Adrenal gland (tissue), 5 donors: ENCODE results near the gene UBXN2A.

Experiments used
- CTCF ChIP-seq, 6 experiments: fragments of 450-650 bp in 4 of 6; fragments of 200-600 bp in 2 of 6; sonication (generic) in 1 of 6; IDR thresholded peaks; 1 replicate in 5 of 6; 2 replicates in 1 of 6; pipeline versions ENCODE4 v1.5.1 to v1.8.0; 2016 to 2021; ENCODE audit warnings: antibody characterized with exemption in 6 of 6, mild to moderate bottlenecking in 2 of 6, moderate library complexity in 1 of 6
- POLR2A ChIP-seq, 2 donors: fragments of 450-650 bp; IDR thresholded peaks; one replicate each; pipeline ENCODE4 v1.6.1; 2017; ENCODE audit warnings: antibody characterized with exemption in 2 of 2, mild to moderate bottlenecking in 2 of 2, moderate library complexity in 1 of 2
- donor health status: DM: no; HTN: no; CAD: no.

DNA sequence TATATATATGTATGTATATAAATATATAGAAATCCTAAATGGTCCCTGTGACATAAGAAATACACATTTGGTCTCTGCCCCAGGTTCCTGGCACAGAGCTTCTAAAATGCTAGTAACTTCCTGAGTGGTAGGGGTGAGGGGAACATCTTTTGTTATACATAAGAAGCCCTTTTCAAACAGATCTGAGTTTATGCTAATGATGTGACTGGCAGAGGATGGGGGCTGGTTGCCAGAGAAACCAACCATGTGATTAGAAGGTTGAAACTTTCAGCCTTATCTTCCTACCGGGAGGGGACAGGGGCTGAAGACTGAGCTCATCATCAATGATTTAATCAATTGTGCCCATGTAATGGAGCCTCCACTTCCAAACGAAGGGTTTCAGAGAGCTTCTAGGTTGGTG is 86.0 kb downstream of the UBXN2A start:
- TF ChIP-seq CTCF (IDR thresholded peaks at IDR 0.05) = no peak
- TF ChIP-seq POLR2A (IDR thresholded peaks at IDR 0.05) = no peak
